Natural killer cell (primary cell): ENCODE results near the gene EXD1. TPM values are rescaled to one million over a fixed set of nuclear protein-coding genes. Genes with fewer than 3 reads are reported as not detected.

Experiments
- ATAC-seq, 3 donors: fragments of 150-1000 bp in 2 of 3; fragments of 200-7000 bp in 1 of 3; cut with Tn5 transposase; 1 replicate in 1 of 3; 2 replicates in 2 of 3; pipeline ENCODE4 v1.10.0; 2021; ENCODE audit warnings: mild to moderate bottlenecking in 2 of 3, moderate library complexity in 2 of 3
- DNase-seq, 2 donors: peaks; one replicate each; pipeline versions ENCODE4 v3.0.0 to v3.0.0-alpha.2; 2013 to 2021; ENCODE audit warnings: mixed read lengths in 1 of 2
- H3K27ac ChIP-seq: one replicate; pipeline ENCODE4 v1.5.1; 2013; ENCODE audit warnings: mild to moderate bottlenecking, low read length
- H3K27me3 ChIP-seq: one replicate; pipeline ENCODE4 v1.6.1; 2013; ENCODE audit warnings: low read length; ENCODE audit not compliant: control insufficient read depth, insufficient read depth
- H3K36me3 ChIP-seq: one replicate; pipeline ENCODE4 v1.6.1; 2013; ENCODE audit warnings: low read length; ENCODE audit not compliant: control insufficient read depth, insufficient read depth
- H3K4me1 ChIP-seq: one replicate; pipeline ENCODE4 v1.6.1; 2013; ENCODE audit warnings: low read length; ENCODE audit not compliant: control insufficient read depth, insufficient read depth
- H3K4me3 ChIP-seq: one replicate; pipeline ENCODE4 v1.5.1; 2013; ENCODE audit warnings: low read length
- H3K9me3 ChIP-seq: one replicate; pipeline ENCODE4 v1.6.1; 2013; ENCODE audit warnings: low read length; ENCODE audit not compliant: control insufficient read depth, insufficient read depth
- H3K27ac Mint-ChIP-seq, 2 donors: one replicate each; pipeline ENCODE4 v1.8.0; 2022; ENCODE audit warnings: mild to moderate bottlenecking in 2 of 2, mixed read lengths in 2 of 2, moderate library complexity in 1 of 2
- H3K27me3 Mint-ChIP-seq, 2 donors: one replicate each; pipeline ENCODE4 v1.8.0; 2022; ENCODE audit warnings: low read depth in 2 of 2, mixed read lengths in 2 of 2
- H3K36me3 Mint-ChIP-seq: one replicate; pipeline ENCODE4 v1.8.0; 2022; ENCODE audit warnings: mixed read lengths
- H3K4me1 Mint-ChIP-seq, 2 donors: one replicate each; pipeline ENCODE4 v1.8.0; 2022; ENCODE audit warnings: mixed read lengths in 2 of 2
- H3K4me3 Mint-ChIP-seq: one replicate; pipeline ENCODE4 v1.8.0; 2022; ENCODE audit warnings: mild to moderate bottlenecking, moderate library complexity, mixed read lengths
- H3K9me3 Mint-ChIP-seq, 2 donors: one replicate each; pipeline ENCODE4 v1.8.0; 2022; ENCODE audit warnings: mixed read lengths in 2 of 2
- CTCF ChIP-seq: fragments of 200-600 bp; IDR thresholded peaks from one replicate; pipeline ENCODE4 v1.8.0; 2022; ENCODE audit warnings: antibody characterized with exemption
- WGBS: methylation state at CpG from one replicate; pipeline ENCODE4 v1.1.7; 2013; ENCODE audit warnings: missing lambda C conversion rate; ENCODE audit not compliant: insufficient coverage; 5-methylcytosine and 5-hydroxymethylcytosine counted together
- intact Hi-C: fragments of 100-400 bp; cut with micrococcal nuclease; formaldehyde crosslinking; loops from one replicate; pipeline ENCODE4 v1.14.2; 2022
- total RNA-seq, 4 donors: library from RNA; stranded (reverse); fragments of 120-200 nt in 1 of 4; gene quantifications; one replicate each; pipeline versions ENCODE4 v1.2.3 to v1.2.4, GENCODE V29; 2013 to 2022

EXD1 gene
- total RNA-seq, 3 donors from 2014 or later (not counting 1 experiment from before 2014, with no cell fraction given), result not detected

GRCh38 chr15:41169086-41169485 lies 61.5 kb downstream of the EXD1 start:
- no peaks in the 10 kb centered on the region for H3K9me3 ChIP-seq
- ATAC-seq (no peak), DNase-seq (no peak)
- Mint-ChIP-seq H3K36me3 (no peaks in the 10 kb centered on the region), H3K27ac (no peak overlapping the region), H3K4me3 (no peak overlapping the region), H3K4me1 (no peaks in the 10 kb centered on the region), H3K9me3 (no peaks in the 10 kb centered on the region), H3K27me3 (peaks cover 0 to 6% of the 10 kb centered on the region in 2 donors)
- intact Hi-C loops, result no loop called here
- H3K36me3 ChIP-seq, result no peaks in the 10 kb centered on the region
- no peaks in the 10 kb centered on the region for H3K27me3 ChIP-seq
- H3K4me1 ChIP-seq, result no peaks in the 10 kb centered on the region
- no peak overlapping the region for H3K4me3 ChIP-seq
- H3K27ac ChIP-seq, result no peak overlapping the region
- TF ChIP-seq CTCF, result no peak

GRCh38 chr15:41161736-41162135 lies 68.8 kb downstream of the EXD1 start:
- H3K4me1 ChIP-seq, result no peaks in the 10 kb centered on the region
- H3K27me3 Mint-ChIP-seq, result no peaks in the 10 kb centered on the region
- no peaks in the 10 kb centered on the region for H3K9me3 ChIP-seq
- no peaks in the 10 kb centered on the region for H3K36me3 Mint-ChIP-seq
- no peaks in the 10 kb centered on the region for H3K36me3 ChIP-seq
- intact Hi-C loops, result no loop called here
- ATAC-seq (no peak), DNase-seq (no peak)
- H3K27ac ChIP-seq, result no peak overlapping the region
- no CpG with 5 or more reads among the region's 1 CpG for WGBS
- TF ChIP-seq CTCF, result no peak
- no peak overlapping the region for H3K4me3 Mint-ChIP-seq
- no peak overlapping the region for H3K4me3 ChIP-seq
- H3K27ac Mint-ChIP-seq, result no peak overlapping the region
- no peaks in the 10 kb centered on the region for H3K27me3 ChIP-seq
- no peaks in the 10 kb centered on the region for H3K4me1 Mint-ChIP-seq
- no peaks in the 10 kb centered on the region for H3K9me3 Mint-ChIP-seq

- 90% methylated on average over 5 of the region's 6 CpGs for WGBS
- no peak overlapping the region for H3K4me3 ChIP-seq
These were observed 69.2 kb downstream of the EXD1 start for GRCh38 chr15:41161336-41161735.

More at GRCh38 chr15:41161336-41161735, 69.2 kb downstream of the EXD1 start:
- H3K4me3 Mint-ChIP-seq, result no peak overlapping the region
- no peaks in the 10 kb centered on the region for H3K36me3 Mint-ChIP-seq
- no peak overlapping the region for H3K27ac ChIP-seq
- no peaks in the 10 kb centered on the region for H3K4me1 ChIP-seq
- ATAC-seq (no peak), DNase-seq (no peak)
- H3K9me3 ChIP-seq, result no peaks in the 10 kb centered on the region
- no peaks in the 10 kb centered on the region for H3K4me1 Mint-ChIP-seq
- no peaks in the 10 kb centered on the region for H3K36me3 ChIP-seq
- intact Hi-C loops, result no loop called here
- no peak overlapping the region for H3K27ac Mint-ChIP-seq
- no peaks in the 10 kb centered on the region for H3K27me3 ChIP-seq
- TF ChIP-seq CTCF, result no peak
- no peaks in the 10 kb centered on the region for H3K9me3 Mint-ChIP-seq
- no peaks in the 10 kb centered on the region for H3K27me3 Mint-ChIP-seq
